VCaP (cell line): ENCODE measurements around the gene KLHL21.
"Not testable (repeated sequence)": the region's sequence is repeated elsewhere in the genome, so short reads cannot be mapped to it uniquely, and the experiment has no call there.

Experiments
- H3K27ac ChIP-seq: fragments of 450-650 bp; 2 replicates; pipeline ENCODE4 v1.5.1; 2017
- CTCF ChIP-seq: fragments of 450-650 bp; conservative IDR thresholded peaks from 2 replicates; pipeline ENCODE4 v1.5.1; 2017; ENCODE audit warnings: mild to moderate bottlenecking, moderate library complexity

The KLHL21 gene

DNA sequence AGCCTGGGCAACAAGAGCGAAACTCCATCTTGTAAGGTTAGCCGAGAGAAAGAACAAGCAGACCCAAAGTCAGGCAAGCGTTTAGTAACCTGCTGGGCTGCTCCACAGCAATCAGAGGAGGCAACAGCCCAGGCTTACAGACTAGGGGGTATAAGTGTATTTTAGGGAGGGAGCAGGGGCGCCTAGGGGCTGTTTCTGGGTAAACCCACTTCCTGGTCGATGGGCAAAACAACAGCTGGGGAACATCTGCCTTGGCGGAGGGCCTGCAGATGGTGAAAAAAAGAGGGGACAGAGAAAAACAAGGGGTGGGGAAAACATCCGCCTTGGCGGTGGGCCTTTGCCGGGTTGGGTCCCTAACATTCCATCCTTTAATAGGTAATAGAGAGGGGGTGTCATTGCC lies 42.4 kb downstream of the KLHL21 start:
- no peak for TF ChIP-seq CTCF

DNA sequence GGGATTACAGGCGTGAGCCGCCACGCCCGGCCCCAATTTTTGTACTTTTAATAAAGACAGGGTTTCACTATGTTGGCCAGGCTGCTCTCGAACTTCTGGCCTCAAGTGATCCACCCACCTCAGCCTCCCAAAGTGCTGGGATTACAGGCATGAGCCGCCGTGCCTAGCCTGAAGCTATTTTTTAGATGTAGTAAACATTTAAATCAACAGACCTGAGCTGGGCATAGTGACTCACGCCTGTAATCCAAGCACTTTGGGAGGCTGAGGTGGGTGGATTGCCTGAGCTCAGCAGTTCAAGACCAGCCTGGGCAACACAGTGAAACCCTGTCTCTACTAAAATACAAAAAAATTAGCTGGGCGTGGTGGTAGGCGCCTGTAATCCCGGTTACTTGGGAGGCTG lies 43.5 kb downstream of the KLHL21 start:
- H3K27ac ChIP-seq, result not testable (repeated sequence)

More for the DNA sequence above, 42.4 kb downstream of the KLHL21 start:
- H3K27ac ChIP-seq, result no peak overlapping the region

DNA sequence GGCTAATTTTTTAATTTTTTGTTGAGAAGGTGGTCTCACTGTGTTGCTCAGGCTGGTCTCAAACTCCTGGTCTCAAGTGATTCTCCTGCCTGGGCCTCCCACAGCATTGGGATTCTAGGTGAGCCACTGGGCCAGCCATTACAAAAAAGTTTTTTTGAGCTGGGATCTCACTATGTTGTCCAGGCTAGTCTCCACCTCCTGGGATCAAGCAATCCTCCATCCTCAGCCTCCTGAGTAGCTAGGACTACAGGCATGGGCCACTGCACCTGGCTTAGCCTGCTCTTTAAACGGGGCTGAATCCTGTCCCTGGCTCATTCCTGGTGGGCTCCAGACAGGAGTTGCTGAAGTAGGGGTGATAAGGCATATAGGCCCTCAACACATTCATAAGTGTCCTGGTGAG lies 45.1 kb downstream of the KLHL21 start:
- no peak overlapping the region for H3K27ac ChIP-seq
- TF ChIP-seq CTCF, result no peak

- H3K27ac ChIP-seq, result peak within 1 kb of the TSS; percentile 90
- TF ChIP-seq CTCF, result no peak
Observed at GRCh38 chr1:6554907-6555778, 47.5 kb downstream of the KLHL21 start, which contains the start of gene TAS1R1. Gene TAS1R1, plus strand, starts transcription at chr1:6555307. Its CDS starts 67 bp downstream, at chr1:6555374.

GRCh38 chr1:6554031-6554906 lies 48.4 kb downstream of the KLHL21 start, which contains the start of gene NOL9:
Gene NOL9, minus strand, starts transcription at chr1:6554513. Its CDS starts 11 bp downstream, at chr1:6554502.
- TF ChIP-seq CTCF, result peak; percentile 99
- peak within 1 kb of the TSS; percentile 90 for H3K27ac ChIP-seq

GRCh38 chr1:6547301-6547700 lies 55.4 kb downstream of the KLHL21 start:
- TF ChIP-seq CTCF, result no peak
- no peak overlapping the region for H3K27ac ChIP-seq

DNA sequence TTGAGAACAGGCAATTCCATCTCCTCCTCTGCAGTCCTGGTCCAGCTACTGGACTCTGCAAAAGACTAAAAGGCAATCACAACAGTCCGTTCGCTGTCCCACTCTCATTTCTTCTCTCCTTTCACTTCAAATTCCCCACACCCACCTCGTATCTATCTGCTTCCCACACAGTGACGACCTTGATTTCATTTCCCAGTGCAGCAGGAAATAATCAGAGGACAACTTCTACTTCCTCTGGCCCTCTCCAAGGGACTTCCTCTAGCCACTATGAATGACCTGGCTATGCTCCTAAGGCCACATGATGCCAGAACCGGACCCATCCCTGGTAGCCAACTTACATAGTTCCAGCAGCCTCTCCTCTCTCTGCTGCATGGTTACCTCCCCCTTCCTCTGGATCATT lies 56.3 kb downstream of the KLHL21 start:
- no peak overlapping the region for H3K27ac ChIP-seq
- no peak for TF ChIP-seq CTCF
